OCI-LY1 (cell line): ENCODE data around the gene BDNF.
"Not testable (repeated sequence)": the region's sequence is repeated elsewhere in the genome, so short reads cannot be mapped to it uniquely, and the experiment has no call there.

Experiments
- CTCF ChIP-seq: fragments of 200-600 bp; sonication (generic), shearing (Covaris generic); IDR thresholded peaks from 2 replicates; pipeline ENCODE4 v1.5.1; 2017; ENCODE audit warnings: mild to moderate bottlenecking, antibody characterized with exemption, low read length, moderate library complexity, mixed read lengths
- EZH2 ChIP-seq: fragments of 200-600 bp; sonication (generic), shearing (Covaris generic); IDR thresholded peaks from 2 replicates; pipeline ENCODE4 v1.8.0; 2017; ENCODE audit warnings: borderline replicate concordance, mixed run types, mild to moderate bottlenecking, antibody characterized with exemption, low read length, moderate library complexity, mixed read lengths

DNA sequence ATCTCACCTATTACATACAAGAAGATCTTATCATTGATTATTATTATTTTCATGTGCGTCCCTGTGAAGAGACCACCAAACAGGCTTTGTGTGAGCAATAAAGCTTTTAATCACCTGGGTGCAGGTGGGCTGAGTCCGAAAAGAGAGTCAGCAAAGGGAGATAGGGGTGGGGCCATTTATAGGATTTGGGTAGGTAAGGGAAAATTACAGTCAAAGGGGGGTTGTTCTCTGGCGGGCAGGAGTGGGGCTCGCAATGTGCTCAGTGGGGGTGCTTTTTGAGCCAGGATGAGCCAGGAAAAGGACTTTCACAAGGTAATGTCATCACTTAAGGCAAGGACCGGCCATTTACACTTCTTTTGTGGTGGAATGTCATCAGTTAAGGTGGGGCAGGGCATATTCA lies 71.2 kb downstream of the BDNF start:
- not testable (repeated sequence) for TF ChIP-seq CTCF, EZH2
